GM18870 (cell line): ENCODE measurements around the gene RBM19.
"Not testable (repeated sequence)": the region's sequence is repeated elsewhere in the genome, so short reads cannot be mapped to it uniquely, and the experiment has no call there.

Source experiments
- ATAC-seq: cut with Tn5 transposase; IDR thresholded peaks from one replicate; pipeline ENCODE4 v1.9.1; 2021; ENCODE audit warnings: moderate library complexity; ENCODE audit not compliant: unreplicated experiment

RBM19 gene

GRCh38 chr12:113965951-113966797 is at the start of gene RBM19:
RBM19 (minus strand) TSS chr12:113966325; CDS start chr12:113966227, 98 bp downstream.
- ATAC-seq = peak; percentile 93

- no peak for ATAC-seq
Measured at GRCh38 chr12:114015851-114016250, 49.7 kb upstream of the RBM19 start.

- ATAC-seq = no peak
Measured at GRCh38 chr12:114013575-114014345, 47.6 kb upstream of the RBM19 start.

GRCh38 chr12:114012744-114013431 is 46.8 kb upstream of the RBM19 start:
- ATAC-seq = no peak

- ATAC-seq = no peak
Measured at GRCh38 chr12:114011711-114012110, 45.6 kb upstream of the RBM19 start.

- no peak for ATAC-seq
Measured at GRCh38 chr12:114006482-114007425, 40.6 kb upstream of the RBM19 start.

GRCh38 chr12:114004402-114004801 is 38.3 kb upstream of the RBM19 start:
- no peak for ATAC-seq

GRCh38 chr12:114003286-114003685 is 37.2 kb upstream of the RBM19 start:
- ATAC-seq = no peak

- no peak for ATAC-seq
Measured at GRCh38 chr12:114001511-114002340, 35.6 kb upstream of the RBM19 start.

GRCh38 chr12:114000861-114001260 is 34.7 kb upstream of the RBM19 start:
- no peak for ATAC-seq

GRCh38 chr12:114000261-114000660 is 34.1 kb upstream of the RBM19 start:
- ATAC-seq = not testable (repeated sequence)

- ATAC-seq = no peak
Measured at GRCh38 chr12:113997365-113997764, 31.2 kb upstream of the RBM19 start.

- no peak for ATAC-seq
Measured at GRCh38 chr12:113996026-113996425, 29.9 kb upstream of the RBM19 start.

- ATAC-seq = no peak
Measured at GRCh38 chr12:113994051-113994450, 27.9 kb upstream of the RBM19 start.

- ATAC-seq = not testable (repeated sequence)
Measured at GRCh38 chr12:113992751-113993150, 26.6 kb upstream of the RBM19 start.

- ATAC-seq = no peak
Measured at GRCh38 chr12:113991224-113992044, 25.3 kb upstream of the RBM19 start.

- ATAC-seq = no peak
Measured at GRCh38 chr12:113990250-113991223, 24.4 kb upstream of the RBM19 start.
